H1 (cell line): Measurements from ENCODE around the gene PPFIA2. TPM values are rescaled to one million over a fixed set of nuclear protein-coding genes. Genes with fewer than 3 reads are reported as not detected.

Experiments
- CTCF ChIA-PET: fragments of 300-600 bp; sonication (Branson Sonifier 250); formaldehyde crosslinking; loops from one replicate; lab custom pipeline; 2021; ENCODE audit not compliant: partially characterized antibody; lab: Charles Lee
- POLR2A ChIA-PET: fragments of 300-600 bp; sonication (Branson Sonifier 250); formaldehyde crosslinking; loops from one replicate; lab custom pipeline; 2021; ENCODE audit warnings: inconsistent platforms; ENCODE audit not compliant: partially characterized antibody; lab: Charles Lee
- DNase-seq, 2 experiments: peaks; one replicate each; pipeline versions ENCODE4 v3.0.0 to v3.0.0-alpha.2; 2010 to 2022; ENCODE audit warnings: low spot score in 2 of 2, low read depth in 1 of 2, mixed read lengths in 1 of 2
- FAIRE-seq: peaks from 2 replicates; lab custom pipeline; 2011; peaks lifted over from hg19 to GRCh38; lab: Jason Lieb, UNC
- H2AFZ ChIP-seq: 2 replicates; pipeline ENCODE4 v1.8.1; 2012; ENCODE audit warnings: low read length, inconsistent platforms
- H2AK5ac ChIP-seq: 2 replicates; pipeline ENCODE4 v1.6.1; 2013; ENCODE audit warnings: low read depth, low read length
- H2BK120ac ChIP-seq: replicated peaks from 2 replicates; pipeline ENCODE3; 2013; ENCODE audit warnings: low read depth, low read length, inconsistent platforms
- H2BK12ac ChIP-seq: 2 replicates; pipeline ENCODE4 v1.6.1; 2013; ENCODE audit warnings: low read depth, low read length
- H2BK15ac ChIP-seq: 2 replicates; pipeline ENCODE4 v1.6.1; 2013; ENCODE audit warnings: low read length
- H2BK20ac ChIP-seq: 2 replicates; pipeline ENCODE4 v1.6.1; 2013; ENCODE audit warnings: low read length
- H2BK5ac ChIP-seq: 2 replicates; pipeline ENCODE4 v1.6.1; 2013; ENCODE audit warnings: low read depth, low read length
- H3K14ac ChIP-seq: 2 replicates; pipeline ENCODE4 v1.6.1; 2013; ENCODE audit warnings: inconsistent platforms; ENCODE audit not compliant: insufficient read length
- H3K18ac ChIP-seq: 2 replicates; pipeline ENCODE4 v1.6.1; 2013; ENCODE audit warnings: low read length; ENCODE audit errors: extremely low read depth
- H3K23ac ChIP-seq: 2 replicates; pipeline ENCODE4 v1.6.1; 2013; ENCODE audit warnings: inconsistent platforms; ENCODE audit not compliant: insufficient read length
- H3K23me2 ChIP-seq: 2 replicates; pipeline ENCODE4 v1.6.1; 2013; ENCODE audit warnings: low read depth, low read length
- H3K27ac ChIP-seq: 2 replicates; pipeline ENCODE4 v1.6.1; 2011; ENCODE audit warnings: low read depth, low read length, inconsistent platforms
- H3K27me3 ChIP-seq, 4 experiments: replicated peaks in 1 of 4; 1 replicate in 1 of 4; 2 replicates in 3 of 4; pipeline versions ENCODE4 v1.6.1 to v1.8.1; 2011 to 2013; ENCODE audit warnings: low read length in 3 of 4, mild to moderate bottlenecking in 3 of 4, inconsistent platforms in 2 of 4, mixed read lengths in 2 of 4, moderate library complexity in 1 of 4; ENCODE audit not compliant: control insufficient read depth in 3 of 4, insufficient read depth in 3 of 4; ENCODE audit errors: extremely low read depth in 1 of 4
- H3K36me3 ChIP-seq, 4 experiments: 2 replicates each; pipeline versions ENCODE4 v1.6.1 to v1.8.1; 2011 to 2013; ENCODE audit warnings: mild to moderate bottlenecking in 4 of 4, low read length in 3 of 4, moderate library complexity in 2 of 4, control low read depth in 1 of 4, inconsistent platforms in 1 of 4; ENCODE audit not compliant: insufficient read depth in 4 of 4, control insufficient read depth in 2 of 4
- H3K4ac ChIP-seq: replicated peaks from 2 replicates; pipeline ENCODE3; 2013; ENCODE audit warnings: low read length, low read depth, mixed read lengths, inconsistent platforms; ENCODE audit not compliant: insufficient read length
- H3K4me1 ChIP-seq, 4 experiments: replicated peaks in 1 of 4; 1 replicate in 1 of 4; 2 replicates in 3 of 4; pipeline versions ENCODE4 v1.6.1 to v1.8.1; 2011 to 2013; ENCODE audit warnings: low read length in 3 of 4, inconsistent platforms in 2 of 4, mixed read lengths in 1 of 4; ENCODE audit not compliant: insufficient read depth in 4 of 4, control insufficient read depth in 3 of 4
- H3K4me2 ChIP-seq, 2 experiments: 2 replicates each; pipeline versions ENCODE4 v1.6.1 to v1.8.1; 2011 to 2013; ENCODE audit warnings: low read depth in 2 of 2, low read length in 2 of 2, control low read depth in 1 of 2, inconsistent platforms in 1 of 2, mild to moderate bottlenecking in 1 of 2; ENCODE audit not compliant: insufficient read depth in 1 of 2
- H3K4me3 ChIP-seq, 4 experiments: fragments of 200-600, 300-600 bp in 1 of 4; sonication (generic), shearing (Covaris generic), sonication (Bioruptor Twin) in 1 of 4; 2 replicates each; pipeline versions ENCODE4 v1.5.1 to v1.8.1; 2011 to 2016; ENCODE audit warnings: low read length in 4 of 4, low read depth in 3 of 4, control low read depth in 2 of 4, inconsistent platforms in 2 of 4, mild to moderate bottlenecking in 2 of 4, mixed read lengths in 1 of 4, moderate library complexity in 1 of 4; ENCODE audit not compliant: insufficient read depth in 2 of 4; ENCODE audit errors: extremely low read depth in 1 of 4
- H3K56ac ChIP-seq: replicated peaks from 2 replicates; pipeline ENCODE3; 2013; ENCODE audit warnings: low read depth, mild to moderate bottlenecking, mixed read lengths, low read length, inconsistent platforms; ENCODE audit not compliant: insufficient read length
- H3K79me1 ChIP-seq: 2 replicates; pipeline ENCODE4 v1.6.1; 2013; ENCODE audit warnings: low read depth, low read length, control low read depth
- H3K79me2 ChIP-seq, 2 experiments: 2 replicates each; pipeline versions ENCODE4 v1.6.1 to v1.8.1; 2012 to 2013; ENCODE audit warnings: low read length in 2 of 2, mild to moderate bottlenecking in 2 of 2, inconsistent platforms in 1 of 2; ENCODE audit not compliant: insufficient read depth in 2 of 2, control insufficient read depth in 1 of 2
- H3K9ac ChIP-seq, 4 experiments: replicated peaks in 1 of 4; 1 replicate in 1 of 4; 2 replicates in 3 of 4; pipeline versions ENCODE4 v1.6.1 to v1.8.1; 2011 to 2013; ENCODE audit warnings: low read depth in 3 of 4, low read length in 3 of 4, control low read depth in 2 of 4, mild to moderate bottlenecking in 2 of 4, moderate library complexity in 2 of 4, inconsistent platforms in 1 of 4; ENCODE audit errors: extremely low read depth in 1 of 4
- H3K9me3 ChIP-seq, 2 experiments: 2 replicates each; pipeline versions ENCODE4 v1.6.1 to v1.8.1; 2012 to 2013; ENCODE audit warnings: mild to moderate bottlenecking in 2 of 2, moderate library complexity in 2 of 2, control low read depth in 1 of 2, inconsistent platforms in 1 of 2, low read depth in 1 of 2, low read length in 1 of 2, mixed read lengths in 1 of 2; ENCODE audit not compliant: insufficient read depth in 2 of 2
- H4K20me1 ChIP-seq, 2 experiments: replicated peaks in 1 of 2; 2 replicates each; pipeline versions ENCODE3 to v1.8.1; 2011 to 2013; ENCODE audit warnings: inconsistent platforms in 2 of 2, low read length in 2 of 2, mild to moderate bottlenecking in 1 of 2; ENCODE audit not compliant: insufficient read depth in 2 of 2, control insufficient read depth in 1 of 2
- H4K5ac ChIP-seq: 2 replicates; pipeline ENCODE4 v1.6.1; 2013; ENCODE audit warnings: low read length, low read depth, mixed read lengths, inconsistent platforms; ENCODE audit not compliant: insufficient read length
- H4K8ac ChIP-seq: 2 replicates; pipeline ENCODE4 v1.8.0; 2013; ENCODE audit warnings: mild to moderate bottlenecking, moderate library complexity, low read length, inconsistent platforms; ENCODE audit not compliant: insufficient read depth; ENCODE audit errors: extremely low read depth
- H4K91ac ChIP-seq: replicated peaks from 2 replicates; pipeline ENCODE3; 2013; ENCODE audit warnings: low read length, mixed read lengths, inconsistent platforms; ENCODE audit not compliant: insufficient read length
- ASH2L ChIP-seq: fragments of 200-600, 300-600 bp; sonication (generic); IDR thresholded peaks from one replicate; pipeline ENCODE4 v1.7.1; 2017; ENCODE audit warnings: low read length
- ATF2 ChIP-seq: IDR thresholded peaks from 2 replicates; pipeline ENCODE4 v1.6.1; 2012; ENCODE audit warnings: low read length, inconsistent platforms
- EP300 ChIP-seq, 2 experiments: IDR thresholded peaks; 1 replicate in 1 of 2; 2 replicates in 1 of 2; pipeline ENCODE4 v1.6.1; 2011 to 2012; ENCODE audit warnings: low read depth in 2 of 2, low read length in 2 of 2, mild to moderate bottlenecking in 2 of 2, borderline replicate concordance in 1 of 2, inconsistent platforms in 1 of 2, moderate library complexity in 1 of 2
- HDAC6 ChIP-seq: IDR thresholded peaks from one replicate; pipeline ENCODE4 v1.7.1; 2012; ENCODE audit warnings: low read depth, mild to moderate bottlenecking, inconsistent platforms, low read length, moderate library complexity
- MAX ChIP-seq: IDR thresholded peaks from 2 replicates; pipeline ENCODE4 v1.6.1; 2012; ENCODE audit warnings: inconsistent platforms
- SP1 ChIP-seq: IDR thresholded peaks from 2 replicates; pipeline ENCODE4 v1.6.1; 2011; ENCODE audit warnings: low read depth, low read length
- SUZ12 ChIP-seq: fragments of 200-600 bp; sonication (generic); IDR thresholded peaks from 2 replicates; pipeline ENCODE4 v1.6.1; 2012; ENCODE audit warnings: mild to moderate bottlenecking, inconsistent platforms, low read length, moderate library complexity, mixed read lengths
- ZNF274 ChIP-seq: IDR thresholded peaks from 2 replicates; pipeline ENCODE4 v1.7.0; 2012; ENCODE audit warnings: low read length, borderline replicate concordance; ENCODE audit errors: extremely low read depth
- polyA plus RNA-seq, 7 experiments: library from polyadenylated mRNA; depleted of rRNA in 3 of 7; stranded (reverse) in 5 of 7; unstranded in 2 of 7; fragments of >200 nt in 5 of 7; fragments of 200-250 nt in 2 of 7; gene quantifications; 1 replicate in 5 of 7; 2 replicates in 1 of 7; 4 replicates in 1 of 7; pipeline versions ENCODE4 v1.2.1 to v1.2.3, GENCODE V29; 2011 to 2013; ENCODE audit warnings: missing spikeins in 2 of 7, mixed read lengths in 2 of 7
- total RNA-seq: library from RNA; stranded (reverse); fragmentation: NEBNext Ultra II Directional; extraction: Animal tissue kit (Norgen Biotek cat#: 25700); gene quantifications from 2 replicates; pipeline ENCODE4 v1.2.1, GENCODE V29; 2021

The PPFIA2 gene
- total and polyA plus RNA-seq, 2 of the 8 experiments (the other 6 are each of a cell fraction or from before 2014, with no cell fraction given), result 1.2 to 1.8 TPM

GRCh38 chr12:81779216-81779615 is 20.1 kb upstream of the PPFIA2 start:
- Histone ChIP-seq H3K27me3 (no peaks in the 10 kb centered on the region), H3K23ac (no peak overlapping the region), H3K4me2 (no peak overlapping the region), H2BK20ac (no peak overlapping the region), H3K18ac (no peak overlapping the region), H3K36me3 (no peaks in the 10 kb centered on the region), H3K4me3 (no peak overlapping the region), H2BK12ac (no peak overlapping the region), H4K20me1 (no peaks in the 10 kb centered on the region), H3K9me3 (no peaks in the 10 kb centered on the region), H2AK5ac (no peak overlapping the region), H2AFZ (no peak overlapping the region), H3K56ac (no peak overlapping the region), H2BK5ac (no peak overlapping the region), H3K79me2 (no peaks in the 10 kb centered on the region), H3K27ac (no peak overlapping the region), H4K91ac (no peak overlapping the region), H4K5ac (no peak overlapping the region), H3K79me1 (no peaks in the 10 kb centered on the region), H3K14ac (no peak overlapping the region), H4K8ac (no peak overlapping the region), H3K4ac (no peak overlapping the region), H2BK15ac (no peak overlapping the region), H2BK120ac (no peak overlapping the region), H3K9ac (no peak overlapping the region), H3K4me1 (no peaks in the 10 kb centered on the region), H3K23me2 (no peaks in the 10 kb centered on the region)
- TF ChIP-seq ZNF274, result no peak
- no peak for TF ChIP-seq ASH2L
- no peak for TF ChIP-seq HDAC6
- no peak for TF ChIP-seq ATF2
- no peak for TF ChIP-seq MAX
- no peak for TF ChIP-seq SUZ12
- no peak for TF ChIP-seq EP300 (IDR thresholded peaks at IDR 0.05; ENCODE audit: borderline replicate concordance in 1 of 2, low read depth in 2 of 2, low read length in 2 of 2)
- no peak for TF ChIP-seq SP1
- ChIA-PET CTCF (no interaction called here), POLR2A (no interaction called here)
- no peak for DNase-seq
- no peak for FAIRE-seq
